Measurements from ENCODE around the gene IFT20.
A peak's percentile ranks its signal among the peaks of the same experiment; 100 is the strongest.

IFT20 gene, protein sequence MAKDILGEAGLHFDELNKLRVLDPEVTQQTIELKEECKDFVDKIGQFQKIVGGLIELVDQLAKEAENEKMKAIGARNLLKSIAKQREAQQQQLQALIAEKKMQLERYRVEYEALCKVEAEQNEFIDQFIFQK

DNA sequence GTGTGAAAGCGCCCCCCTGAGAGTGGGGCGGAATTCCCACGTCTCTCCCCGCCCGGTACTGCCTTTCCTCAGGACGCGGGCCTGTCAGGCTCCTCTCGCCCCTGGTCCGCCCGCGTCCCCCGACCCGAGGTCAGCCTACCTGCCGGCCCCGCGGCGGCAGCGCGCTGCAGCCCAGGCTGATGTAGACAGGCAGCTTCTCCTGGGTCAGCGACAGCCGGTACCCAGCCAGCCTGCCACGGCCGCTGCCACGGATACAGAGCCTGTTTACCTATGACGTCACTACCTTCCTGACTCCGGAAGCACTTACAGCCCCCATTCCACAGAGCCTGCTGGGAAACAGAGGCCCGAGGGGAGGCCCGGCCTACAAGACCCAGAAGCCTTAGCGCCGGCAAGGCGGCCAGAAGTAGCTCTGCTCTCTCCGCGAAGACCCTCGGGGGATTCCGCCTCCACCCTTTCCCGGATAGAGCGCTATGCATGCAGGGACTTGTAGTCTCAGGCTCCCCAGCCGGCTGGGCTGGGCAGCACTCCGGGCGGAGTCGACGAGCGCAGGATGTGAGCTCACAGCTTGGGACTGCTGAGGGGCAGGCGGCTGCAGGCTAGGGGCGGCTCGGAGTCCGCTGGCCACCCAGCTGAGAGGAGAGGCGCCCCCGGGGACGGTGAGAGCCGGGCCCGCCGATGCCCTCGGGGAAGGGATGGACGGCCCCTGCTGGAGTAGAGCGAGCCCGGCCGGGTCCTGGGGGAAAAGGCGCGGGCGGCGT, at the start of gene IFT20, which contains the start of gene TNFAIP1:
Gene IFT20 (minus strand): TSS at position 272 of the 758 bp plus-strand sequence. CDS start 3,487 bp downstream, outside the sequence.
Gene TNFAIP1 (plus strand): TSS at position 561 of the 758 bp plus-strand sequence. CDS start 3,761 bp downstream, outside the sequence.
- peak; percentile 97 for DNase-seq (ENCODE audit: low spot score)

DNA sequence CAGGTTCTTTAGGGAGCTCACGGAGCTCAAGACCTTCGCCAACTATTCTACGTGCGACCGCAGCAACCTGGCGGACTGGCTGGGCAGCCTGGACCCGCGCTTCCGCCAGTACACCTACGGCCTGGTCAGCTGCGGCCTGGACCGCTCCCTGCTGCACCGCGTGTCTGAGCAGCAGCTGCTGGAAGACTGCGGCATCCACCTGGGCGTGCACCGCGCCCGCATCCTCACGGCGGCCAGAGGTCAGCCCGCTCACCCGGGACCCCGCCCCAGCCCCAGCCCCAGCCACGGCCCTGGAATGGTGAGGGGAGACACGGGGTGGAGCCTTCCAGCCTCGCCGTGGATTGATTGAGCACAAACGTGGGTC, 49.7 kb upstream of the IFT20 start:
- no peak for DNase-seq (ENCODE audit: low spot score)

DNA sequence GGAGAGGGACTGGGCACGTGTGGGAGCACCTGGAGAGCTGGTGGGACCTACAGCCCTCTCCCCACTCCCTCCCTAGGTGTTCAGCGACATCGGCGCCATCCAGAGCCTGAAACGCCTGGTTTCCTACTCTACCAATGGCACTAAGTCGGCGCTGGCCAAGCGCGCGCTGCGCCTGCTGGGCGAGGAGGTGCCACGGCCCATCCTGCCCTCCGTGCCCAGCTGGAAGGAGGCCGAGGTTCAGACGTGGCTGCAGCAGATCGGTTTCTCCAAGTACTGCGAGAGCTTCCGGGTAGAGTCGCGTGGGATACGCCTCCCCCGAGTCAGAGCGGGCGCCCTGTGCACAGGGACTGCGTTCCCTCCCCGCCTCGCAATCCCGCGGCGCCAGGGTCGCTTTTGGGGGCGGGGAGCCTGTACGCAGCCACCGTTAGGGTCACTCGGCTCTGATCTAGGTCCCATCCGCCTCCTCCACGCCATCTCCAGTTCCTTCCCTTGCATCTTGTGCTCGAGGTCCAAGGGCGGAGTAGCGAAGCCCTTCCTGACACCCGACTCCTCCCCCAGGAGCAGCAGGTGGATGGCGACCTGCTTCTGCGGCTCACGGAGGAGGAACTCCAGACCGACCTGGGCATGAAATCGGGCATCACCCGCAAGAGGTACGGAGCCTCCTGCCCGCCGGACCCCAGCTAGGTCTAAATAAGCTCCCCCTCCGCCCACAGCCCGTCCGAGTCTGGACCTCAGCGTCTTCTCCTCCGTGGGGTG, 49.2 kb upstream of the IFT20 start:
- peak; percentile 69 for DNase-seq (ENCODE audit: low spot score)

DNA sequence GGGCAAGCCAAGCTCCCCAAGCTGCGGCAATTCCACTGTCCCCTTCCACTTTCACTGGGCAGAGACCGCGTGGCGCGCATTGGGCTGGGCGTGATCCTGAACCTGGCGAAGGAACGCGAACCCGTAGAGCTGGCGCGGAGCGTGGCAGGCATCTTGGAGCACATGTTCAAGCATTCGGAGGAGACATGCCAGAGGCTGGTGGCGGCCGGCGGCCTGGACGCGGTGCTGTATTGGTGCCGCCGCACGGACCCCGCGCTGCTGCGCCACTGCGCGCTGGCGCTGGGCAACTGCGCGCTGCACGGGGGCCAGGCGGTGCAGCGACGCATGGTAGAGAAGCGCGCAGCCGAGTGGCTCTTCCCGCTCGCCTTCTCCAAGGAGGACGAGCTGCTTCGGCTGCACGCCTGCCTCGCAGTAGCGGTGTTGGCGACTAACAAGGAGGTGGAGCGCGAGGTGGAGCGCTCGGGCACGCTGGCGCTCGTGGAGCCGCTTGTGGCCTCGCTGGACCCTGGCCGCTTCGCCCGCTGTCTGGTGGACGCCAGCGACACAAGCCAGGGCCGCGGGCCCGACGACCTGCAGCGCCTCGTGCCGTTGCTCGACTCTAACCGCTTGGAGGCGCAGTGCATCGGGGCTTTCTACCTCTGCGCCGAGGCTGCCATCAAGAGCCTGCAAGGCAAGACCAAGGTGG, 46.0 kb upstream of the IFT20 start:
- DNase-seq (ENCODE audit: low spot score) = no peak

DNA sequence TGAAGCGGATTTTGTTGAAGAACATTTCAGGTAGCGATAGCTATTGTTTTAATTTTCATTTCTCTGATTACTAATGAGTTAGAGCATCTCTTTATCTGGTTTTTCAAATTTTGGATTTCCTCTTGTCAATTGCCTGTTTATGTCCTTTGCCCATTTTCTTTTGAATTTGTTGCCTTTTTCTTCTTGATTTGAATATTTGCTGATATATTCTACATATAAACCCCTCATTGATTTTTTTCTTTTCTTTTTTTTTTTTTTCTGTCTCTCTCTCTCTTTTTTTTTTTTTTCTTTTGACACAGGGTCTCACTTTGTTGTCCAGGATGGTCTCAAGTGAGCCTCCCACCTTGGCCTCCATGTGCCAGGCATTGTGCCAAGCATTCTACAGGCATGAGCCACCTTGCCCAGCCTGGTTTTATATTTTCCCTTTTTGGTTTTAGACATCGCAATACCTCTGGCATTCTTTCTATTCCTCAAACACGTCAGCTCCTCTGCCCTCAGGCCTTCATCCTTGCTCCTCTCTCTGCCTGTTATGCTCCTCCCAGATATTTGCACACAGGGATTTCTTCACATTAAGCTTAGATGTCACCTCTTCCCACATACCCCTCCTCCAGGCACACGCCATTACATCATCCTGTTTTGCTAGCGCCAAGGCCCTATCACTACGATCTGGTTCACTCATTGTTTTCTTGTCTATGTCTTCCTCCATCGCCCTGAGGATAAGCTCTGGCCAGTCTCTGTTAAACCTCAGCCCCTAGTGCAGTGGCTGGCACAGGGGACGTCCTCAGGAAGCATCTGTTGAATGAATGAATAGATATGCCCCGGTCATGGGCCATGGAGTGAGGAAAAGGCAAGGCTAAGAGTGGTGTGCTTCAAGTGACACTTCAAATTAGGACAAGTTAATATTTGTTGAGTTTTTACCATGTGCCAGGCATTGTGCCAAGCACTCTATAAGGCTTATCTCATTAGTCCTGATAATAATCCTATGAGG, 44.8 kb upstream of the IFT20 start:
- DNase-seq (ENCODE audit: low spot score) = no peak

DNA sequence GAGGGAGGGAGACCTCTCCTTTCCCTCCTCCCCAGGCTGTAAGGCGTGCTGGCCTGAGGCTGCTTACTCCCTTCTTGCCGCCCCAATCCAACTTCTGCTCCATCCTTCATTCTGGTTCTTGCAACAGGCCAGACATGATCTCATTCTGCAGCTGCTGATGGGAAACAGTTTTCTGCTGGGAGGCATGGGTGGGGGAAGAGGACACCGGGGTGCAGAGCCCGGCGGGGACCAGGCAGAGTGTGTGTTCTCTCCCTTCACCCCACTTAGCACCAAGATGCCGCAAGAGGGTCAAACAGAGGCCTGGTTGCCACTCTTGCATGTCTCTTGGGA, 37.6 kb upstream of the IFT20 start:
- DNase-seq (ENCODE audit: low spot score) = no peak

DNA sequence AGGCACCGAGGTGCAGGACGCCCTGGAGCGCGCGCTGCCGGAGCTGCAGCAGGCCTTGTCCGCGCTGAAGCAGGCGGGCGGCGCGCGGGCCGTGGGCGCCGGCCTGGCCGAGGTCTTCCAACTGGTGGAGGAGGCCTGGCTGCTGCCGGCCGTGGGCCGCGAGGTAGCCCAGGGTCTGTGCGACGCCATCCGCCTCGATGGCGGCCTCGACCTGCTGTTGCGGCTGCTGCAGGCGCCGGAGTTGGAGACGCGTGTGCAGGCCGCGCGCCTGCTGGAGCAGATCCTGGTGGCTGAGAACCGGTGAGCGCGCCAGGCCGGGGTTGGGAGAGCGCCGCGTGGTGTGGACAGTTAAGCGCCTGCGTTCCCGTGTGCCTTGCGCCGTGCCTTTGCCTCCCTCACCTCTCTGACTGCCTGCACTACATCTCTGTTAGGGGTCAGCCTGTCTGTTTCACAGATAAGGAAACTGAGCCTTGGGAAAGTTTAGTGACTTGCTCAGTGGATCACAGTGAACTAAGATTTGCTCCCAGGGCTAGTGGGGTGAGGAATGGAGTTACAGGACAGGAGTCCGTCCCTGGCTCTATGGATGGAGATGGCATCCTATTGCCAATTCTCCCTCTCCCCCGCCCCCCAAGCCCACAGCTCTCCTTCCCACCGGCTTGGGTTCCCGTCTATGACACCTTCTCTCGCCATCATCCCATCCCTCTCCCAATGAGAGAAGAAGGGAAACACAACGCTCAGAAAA, 37.1 kb upstream of the IFT20 start:
- peak; percentile 51 for DNase-seq (ENCODE audit: low spot score)

DNA sequence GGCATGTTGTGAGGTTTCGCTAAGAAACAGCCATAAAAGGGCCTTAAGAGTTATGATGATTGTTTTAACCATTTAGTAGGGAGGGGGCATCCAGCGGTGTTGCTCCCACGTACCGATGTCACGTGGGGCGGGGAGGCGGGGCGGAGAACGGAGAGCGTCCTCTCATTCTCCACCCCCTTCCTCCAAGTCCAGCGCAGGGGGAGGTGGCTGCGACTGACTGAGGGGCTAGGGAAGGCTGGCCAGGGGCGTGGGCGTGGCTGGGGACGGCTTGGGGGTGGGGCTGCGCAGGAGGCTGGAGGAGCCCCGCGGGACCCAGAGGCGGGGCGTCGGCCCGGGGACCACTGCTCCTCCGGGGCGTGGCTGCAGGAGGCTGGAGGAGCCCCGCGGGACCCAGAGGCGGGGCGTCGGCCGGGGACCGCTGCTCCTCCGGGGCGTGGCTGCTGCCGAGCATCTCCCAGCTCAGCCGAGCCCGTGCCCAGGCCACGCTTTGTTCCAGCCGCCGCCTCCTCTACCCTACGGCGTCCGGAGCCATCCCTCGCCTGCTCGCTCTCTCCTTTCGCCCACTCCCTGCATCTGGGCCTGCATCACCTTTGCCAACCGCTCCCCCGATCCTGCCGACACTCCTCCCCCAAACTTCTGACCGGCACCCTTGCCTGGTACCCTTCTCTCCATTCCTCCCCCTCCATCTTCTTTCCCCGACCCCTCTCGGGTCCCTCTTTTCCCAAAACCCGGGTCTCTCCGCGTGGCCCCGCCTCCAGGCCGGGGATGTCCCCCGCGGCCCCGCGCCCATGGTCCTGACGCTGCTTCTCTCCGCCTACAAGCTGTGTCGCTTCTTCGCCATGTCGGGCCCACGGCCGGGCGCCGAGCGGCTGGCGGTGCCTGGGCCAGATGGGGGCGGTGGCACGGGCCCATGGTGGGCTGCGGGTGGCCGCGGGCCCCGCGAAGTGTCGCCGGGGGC, 36.3 kb upstream of the IFT20 start, which contains the start of gene SARM1:
Gene SARM1 (plus strand): TSS at position 450 of the 958 bp plus-strand sequence. CDS start 339 bp downstream, at position 789.
- peak; percentile 94 for DNase-seq (ENCODE audit: low spot score)

DNA sequence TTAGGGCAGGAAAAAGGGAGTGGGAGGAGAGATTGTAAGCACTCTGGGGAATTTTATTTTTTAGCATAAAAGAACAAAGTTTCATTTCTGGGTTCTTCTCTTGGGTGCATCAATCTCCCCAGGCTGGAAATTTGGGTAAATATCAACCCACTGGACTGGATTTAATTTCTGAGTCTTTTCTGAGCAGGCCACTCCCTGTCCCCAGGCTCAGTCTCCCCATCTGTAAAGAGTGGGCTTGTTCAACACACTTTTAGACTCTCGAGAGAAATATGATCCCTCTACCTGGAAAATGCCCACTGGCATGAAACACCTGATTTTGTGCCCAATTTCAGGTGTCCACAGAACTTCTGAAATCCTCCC, 35.5 kb upstream of the IFT20 start:
- no peak for DNase-seq (ENCODE audit: low spot score)

DNA sequence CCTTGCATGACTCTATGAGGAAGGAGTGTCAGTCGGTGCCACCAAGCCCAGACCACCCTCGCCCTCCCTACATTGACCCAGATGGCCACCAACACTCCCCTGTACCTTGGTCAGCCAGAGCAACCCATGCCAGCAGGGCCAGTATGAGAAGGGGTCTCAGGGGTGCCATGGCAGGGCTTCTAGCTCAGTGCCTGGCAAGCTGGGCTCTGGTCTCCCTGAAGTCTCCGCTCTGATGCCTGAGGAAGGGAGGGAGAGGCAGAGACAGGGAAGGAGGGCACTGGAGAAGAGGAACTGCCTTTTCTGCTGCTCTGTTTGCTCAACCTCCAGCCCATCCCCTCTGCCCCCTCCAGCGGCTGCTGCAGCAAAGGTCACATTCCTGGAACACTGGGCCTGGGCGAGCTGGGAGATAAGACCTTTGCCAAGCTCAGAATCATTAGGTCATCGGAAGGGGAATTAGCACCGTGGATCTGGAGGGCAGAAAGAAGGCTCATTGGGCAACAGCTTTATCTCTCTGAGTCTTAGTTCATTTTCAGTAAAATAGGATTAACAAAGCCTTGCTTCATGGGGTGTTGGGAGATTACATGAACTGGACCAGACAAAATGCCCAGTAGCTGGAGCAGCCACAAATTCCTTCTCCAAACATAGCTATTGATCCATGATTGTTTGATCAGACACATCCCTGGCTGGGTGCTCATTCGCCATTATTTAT, 34.9 kb upstream of the IFT20 start, which contains the start of gene VTN:
Gene VTN (minus strand): TSS at position 273 of the 709 bp plus-strand sequence. CDS start 104 bp downstream, at position 169.
- DNase-seq (ENCODE audit: low spot score) = no peak

DNA sequence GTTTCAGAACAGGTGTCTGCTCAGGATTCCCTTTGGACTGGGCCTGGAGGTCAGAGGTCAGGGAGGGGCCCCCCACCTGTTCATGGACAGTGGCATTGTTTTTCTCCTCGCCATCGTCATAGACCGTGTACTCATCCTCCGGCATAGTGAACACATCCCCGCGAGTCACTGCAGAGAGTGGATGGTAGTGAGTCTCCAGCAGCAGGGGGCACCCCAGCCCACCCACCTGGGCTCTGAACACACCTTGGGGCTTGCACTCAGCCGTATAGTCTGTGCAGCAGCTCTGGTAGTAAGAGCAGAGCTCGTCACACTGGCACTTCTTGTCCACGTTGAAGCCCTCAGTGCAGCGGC, 34.4 kb upstream of the IFT20 start:
- DNase-seq (ENCODE audit: low spot score) = no peak

DNA sequence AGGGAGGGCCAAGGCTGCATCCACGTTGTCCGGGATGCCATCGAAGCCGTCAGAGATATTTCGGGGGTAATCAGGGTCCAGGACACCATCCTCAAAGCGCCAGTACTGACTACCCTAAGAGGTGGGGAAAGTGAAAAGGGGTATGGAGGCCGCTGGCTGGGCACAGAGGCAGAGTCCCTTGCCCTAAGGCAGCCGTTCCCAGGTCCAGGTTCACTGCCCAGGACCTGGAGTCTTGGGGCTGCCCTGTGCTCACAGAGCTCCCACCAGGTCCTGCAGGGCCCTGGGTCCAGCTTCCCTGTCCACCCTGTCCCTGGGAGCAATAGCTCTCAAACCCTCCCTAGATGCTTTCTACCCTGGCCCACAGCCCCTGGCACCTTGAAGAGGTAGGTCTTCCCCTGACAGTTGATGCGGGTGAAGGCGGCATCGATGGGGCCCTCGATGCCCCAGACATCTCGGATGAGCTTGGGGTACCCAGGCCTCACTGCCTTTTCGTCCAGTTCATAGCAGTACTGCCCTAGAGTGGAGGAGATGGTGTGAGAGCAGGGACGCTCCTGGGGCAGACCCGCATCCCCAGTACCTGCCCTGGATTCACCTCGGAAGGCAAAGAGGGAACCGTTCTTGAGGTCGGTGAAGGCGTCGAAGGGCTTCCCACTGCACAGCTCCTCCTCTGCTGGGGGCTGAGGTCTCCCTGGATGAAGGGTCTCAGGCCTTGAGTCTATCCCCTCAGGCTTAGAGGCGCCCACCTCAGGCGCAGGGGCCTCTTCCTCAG, 33.8 kb upstream of the IFT20 start:
- no peak for DNase-seq (ENCODE audit: low spot score)

DNA sequence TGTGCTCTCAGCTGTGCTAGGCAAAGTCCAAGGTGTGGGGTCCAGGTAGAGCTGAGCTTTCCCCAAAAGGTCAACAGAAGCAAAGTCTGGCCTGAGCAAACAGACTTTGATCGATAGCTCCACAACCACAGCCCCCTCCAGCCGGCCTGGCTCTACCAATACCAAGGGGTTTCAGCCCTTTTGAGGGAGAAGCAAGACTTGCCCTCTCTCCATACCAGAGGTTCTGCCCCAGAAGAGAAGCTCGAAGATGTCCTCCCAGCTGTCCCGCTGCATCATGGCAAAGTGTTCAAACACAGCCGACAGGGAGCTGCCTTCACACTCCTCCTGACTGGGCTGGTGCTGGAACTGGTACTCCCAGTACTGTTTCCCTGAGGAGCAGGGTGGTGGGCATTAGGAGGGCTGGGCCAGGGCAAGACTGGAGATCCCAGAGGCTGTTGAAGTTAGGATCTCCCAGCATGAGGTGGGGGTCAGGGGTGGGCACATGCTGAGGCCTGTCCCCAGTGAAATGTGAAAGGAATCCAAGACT, 33.1 kb upstream of the IFT20 start:
- no peak for DNase-seq (ENCODE audit: low spot score)

DNA sequence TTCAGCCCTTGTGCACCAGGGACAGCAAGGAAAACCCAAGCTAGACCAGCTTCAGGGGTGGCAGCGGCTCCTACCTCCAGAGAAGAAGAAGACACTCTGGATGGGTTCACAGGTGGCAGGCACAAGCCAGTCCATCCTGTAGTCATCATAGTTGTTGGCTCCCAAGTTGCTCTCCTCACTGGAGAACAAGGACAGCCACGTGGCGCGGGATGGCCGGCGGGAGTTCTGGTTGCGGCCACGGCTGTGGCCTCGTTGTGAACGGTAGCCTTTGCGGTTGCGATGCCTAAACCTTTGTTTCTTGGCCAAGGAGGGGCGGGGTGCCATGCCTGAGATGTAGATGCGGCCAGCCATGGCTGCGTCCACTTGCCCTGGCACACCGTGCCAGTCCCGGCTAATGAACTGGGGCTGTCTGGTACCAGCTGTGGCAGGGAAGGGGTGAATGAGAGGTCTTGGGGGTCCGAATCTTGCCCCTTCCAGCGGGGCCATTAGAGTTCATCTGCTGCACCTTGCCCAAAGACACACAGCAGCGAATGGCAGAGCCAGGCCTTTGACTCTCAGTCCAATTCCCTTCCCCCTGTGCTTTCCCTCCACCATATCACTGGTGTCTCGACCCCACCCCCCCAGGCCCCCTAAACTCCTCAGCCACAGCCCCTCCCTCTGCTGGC, 32.5 kb upstream of the IFT20 start:
- no peak for DNase-seq (ENCODE audit: low spot score)

DNA sequence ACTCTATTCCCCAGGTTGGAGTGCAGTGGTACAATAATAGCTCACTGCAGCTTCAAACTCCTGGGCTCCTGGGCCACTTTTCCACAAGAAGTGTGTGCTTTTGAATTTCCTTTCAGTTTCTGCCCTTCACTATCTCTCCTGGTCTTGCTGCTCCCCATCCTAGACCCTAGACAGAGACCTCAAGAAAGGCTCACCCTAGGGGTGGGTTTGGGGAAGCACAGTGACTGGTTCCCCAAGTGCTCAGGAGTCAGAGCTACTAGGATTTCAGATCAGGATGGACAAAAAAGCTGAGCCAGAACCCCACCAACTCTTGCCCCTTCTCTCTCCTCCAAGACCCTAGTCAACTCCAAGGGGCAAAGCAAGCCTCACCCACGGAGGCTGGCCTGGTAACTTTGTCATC, 31.3 kb upstream of the IFT20 start:
- DNase-seq (ENCODE audit: low spot score) = no peak

DNA sequence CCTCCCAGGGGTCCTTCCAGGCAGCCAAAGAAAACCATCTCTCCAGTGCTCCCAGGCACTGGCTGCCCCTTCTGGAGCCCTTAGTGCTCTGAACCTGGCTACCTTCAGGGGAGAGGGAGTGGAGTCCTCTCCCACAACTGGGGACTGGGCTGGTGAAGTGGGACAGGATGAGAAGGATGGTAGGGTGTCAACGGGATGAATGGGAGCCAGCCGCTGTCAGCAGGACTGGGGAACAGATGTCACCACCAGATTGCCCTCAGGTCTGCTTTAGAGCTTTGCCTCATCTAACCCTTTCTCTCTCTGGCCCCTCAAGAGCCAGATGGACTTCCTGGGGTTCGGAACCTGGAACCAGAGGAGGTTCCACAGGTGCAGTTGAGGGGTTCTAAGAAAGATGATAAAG, 30.2 kb upstream of the IFT20 start:
- no peak for DNase-seq (ENCODE audit: low spot score)
